Activated CD4-positive, alpha-beta memory T cell treated with anti-CD3 and anti-CD28 coated beads, Interleukin-2, amount 10 ng/mL, durations not matched to agents 7 days and 5 days (primary cell): Measurements from ENCODE around the gene IER5L. TPM values are rescaled to one million over a fixed set of nuclear protein-coding genes. Genes with fewer than 3 reads are reported as not detected.

Experiments used
- CTCF ChIA-PET: fragments of 350-600 bp; sonication (Branson Sonifier 250); formaldehyde crosslinking; loops from one replicate; lab custom pipeline; 2021; ENCODE audit warnings: antibody characterized with exemption, inconsistent platforms; lab: Charles Lee
- POLR2A ChIA-PET: fragments of 350-600 bp; sonication (Branson Sonifier 250); formaldehyde crosslinking; loops from one replicate; lab custom pipeline; 2021; ENCODE audit warnings: antibody characterized with exemption; lab: Charles Lee
- DNase-seq: peaks from one replicate; pipeline ENCODE4 v3.0.0-alpha.2; 2020
- H3K27ac Mint-ChIP-seq: one replicate; pipeline ENCODE4 v1.8.0; 2021; ENCODE audit warnings: mild to moderate bottlenecking, mixed read lengths
- H3K27me3 Mint-ChIP-seq: one replicate; pipeline ENCODE4 v1.8.0; 2021; ENCODE audit warnings: mixed read lengths
- H3K36me3 Mint-ChIP-seq: one replicate; pipeline ENCODE4 v1.8.0; 2021; ENCODE audit warnings: low read depth, mixed read lengths
- H3K4me1 Mint-ChIP-seq: one replicate; pipeline ENCODE4 v1.8.0; 2021; ENCODE audit warnings: mixed read lengths
- H3K4me3 Mint-ChIP-seq: one replicate; pipeline ENCODE4 v1.8.0; 2021; ENCODE audit warnings: mild to moderate bottlenecking, mixed read lengths
- H3K9me3 Mint-ChIP-seq: one replicate; pipeline ENCODE4 v1.8.0; 2021; ENCODE audit warnings: mixed read lengths
- total RNA-seq, 2 experiments: library from RNA; stranded (reverse); gene quantifications; one replicate each; pipeline ENCODE4 v1.2.3, GENCODE V29; 2021

IER5L gene
- total RNA-seq, 2 experiments from 2014 or later, result 2.4 to 3.0 TPM

DNA sequence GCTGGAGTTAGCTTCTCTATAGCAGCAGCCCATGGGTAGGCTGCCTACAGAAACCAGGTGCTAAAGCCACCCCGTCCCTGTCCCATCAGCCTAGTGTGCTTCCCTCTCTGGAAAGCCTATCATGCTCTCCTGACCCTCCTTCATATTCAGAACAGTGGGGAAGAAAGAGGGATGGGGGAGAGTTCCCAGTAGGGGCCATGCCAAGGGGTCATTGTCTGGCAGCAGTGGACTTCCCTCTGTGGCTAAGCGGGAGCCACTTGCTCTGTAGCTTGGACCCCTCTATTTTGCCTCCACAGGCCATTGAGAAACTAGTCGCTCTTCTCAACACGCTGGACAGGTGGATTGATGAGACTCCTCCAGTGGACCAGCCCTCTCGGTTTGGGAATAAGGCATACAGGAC is 49.4 kb downstream of the IER5L start:
- H3K27me3 Mint-ChIP-seq, result no peaks in the 10 kb centered on the region
- H3K4me1 Mint-ChIP-seq, result peaks cover 8% of the 10 kb centered on the region
- H3K36me3 Mint-ChIP-seq, result peaks cover 33% of the 10 kb centered on the region
- H3K4me3 Mint-ChIP-seq, result no peak overlapping the region
- H3K27ac Mint-ChIP-seq, result no peak overlapping the region
- H3K9me3 Mint-ChIP-seq, result no peaks in the 10 kb centered on the region
- ChIA-PET POLR2A (no interaction called here), CTCF (interaction anchor here (0.7 to 4.3 kb wide), 3 partner anchors 11 to 496 kb away, joined by 3 to 56 read pairs (median 50); partner anchors contain the start of gene NTMT1)
- DNase-seq, result no peak

DNA sequence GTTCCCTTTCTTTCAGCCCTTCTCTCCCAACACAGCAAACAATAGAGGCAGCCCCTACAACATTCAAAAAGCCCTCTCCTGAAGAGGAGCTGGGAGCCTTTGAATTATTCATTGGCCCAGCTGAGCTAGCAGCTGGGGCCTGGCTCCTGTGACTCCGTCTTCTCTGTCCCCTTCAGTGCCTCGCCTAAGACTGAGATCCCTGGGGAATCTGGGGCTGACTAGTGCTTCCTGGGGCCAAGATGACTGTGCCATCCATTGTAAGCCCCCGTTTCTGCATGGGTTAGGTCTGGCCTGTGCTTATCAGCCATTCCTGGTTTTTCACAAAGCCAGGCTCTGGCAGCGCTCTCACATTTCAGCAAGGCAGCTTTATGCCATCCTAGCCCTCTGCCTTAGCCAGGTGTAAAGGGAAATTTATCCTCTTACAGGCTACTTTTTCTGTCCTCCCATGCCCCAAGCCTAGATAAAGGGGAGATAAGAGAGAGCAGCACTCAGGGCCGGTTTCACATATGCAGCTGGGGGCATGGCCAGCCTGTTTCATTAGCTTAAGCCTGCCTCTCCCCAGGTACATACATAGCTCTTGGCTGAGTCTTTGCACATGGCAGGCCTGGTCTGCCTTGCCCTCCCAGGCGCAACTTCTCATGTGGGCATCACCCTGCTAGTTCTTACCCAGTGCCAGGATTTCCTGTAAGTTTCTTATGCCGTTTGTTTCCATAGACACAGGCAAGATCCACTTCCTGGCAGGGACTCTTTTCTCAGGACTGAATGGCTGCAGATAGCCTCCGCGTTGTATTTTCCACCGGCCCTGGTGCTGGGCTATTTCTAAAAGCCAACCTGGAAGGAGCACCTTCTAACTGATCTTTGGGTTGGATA is 51.1 kb downstream of the IER5L start:
- ChIA-PET POLR2A (interaction anchor here (1.1 to 2.4 kb wide), 2 partner anchors 16 to 497 kb away, joined by 3 to 6 read pairs; partner anchors contain the start of gene PTPA), CTCF (interaction anchor here (0.7 to 1.6 kb wide), 5 partner anchors 10 to 497 kb away, joined by 3 read pairs; partner anchors contain the start of gene IER5L)

More for the DNA sequence above, 51.1 kb downstream of the IER5L start:
- peaks cover 8% of the 10 kb centered on the region for H3K4me1 Mint-ChIP-seq
- H3K9me3 Mint-ChIP-seq, result no peaks in the 10 kb centered on the region
- no peak overlapping the region for H3K27ac Mint-ChIP-seq
- H3K27me3 Mint-ChIP-seq, result no peaks in the 10 kb centered on the region
- no peak for DNase-seq
- no peak overlapping the region for H3K4me3 Mint-ChIP-seq
- peaks cover 36% of the 10 kb centered on the region for H3K36me3 Mint-ChIP-seq

Other genes starting within 250 kb of the IER5L start
- gene DOLK, start 230.7 kb downstream of the IER5L start, total RNA-seq, result 1 to 10 TPM; 7.0 TPM
- gene NUP188, start 230.6 kb downstream of the IER5L start, total RNA-seq, result 10 to 100 TPM; 65.8 to 73.6 TPM
- gene SH3GLB2, start 149.9 kb downstream of the IER5L start, total RNA-seq, result 10 to 100 TPM; 87.0 to 90.5 TPM
- 10 to 100 TPM; 36.5 to 40.9 TPM for gene MIGA2, start 141.6 kb downstream of the IER5L start, total RNA-seq
- gene DOLPP1, start 97.2 kb downstream of the IER5L start, total RNA-seq, result 10 to 100 TPM; 12.9 to 16.3 TPM
- gene CRAT, start 67.5 kb downstream of the IER5L start, total RNA-seq, result 10 to 100 TPM; 17.3 to 18.2 TPM
- gene PTPA, start 66.8 kb downstream of the IER5L start, total RNA-seq, result 10 to 100 TPM; 88.3 to 97.7 TPM